Upper lobe of right lung (tissue), 1 donor: ENCODE data around the gene BEST4. TPM values are rescaled to one million over a fixed set of nuclear protein-coding genes. Genes with fewer than 3 reads are reported as not detected.
A peak's percentile ranks its signal among the peaks of the same experiment; 100 is the strongest.

ENCODE experiments used
- ATAC-seq: fragments of 200-7000 bp; cut with Tn5 transposase; one replicate; pipeline ENCODE4 v1.9.1; 2020; ENCODE audit warnings: mild to moderate bottlenecking, moderate library complexity
- DNase-seq: peaks from one replicate; pipeline ENCODE4 v3.0.0-alpha.2; 2020
- H3K27ac ChIP-seq: fragments of 200-600 bp; one replicate; pipeline ENCODE4 v1.8.0; 2022
- H3K27me3 ChIP-seq: fragments of 200-600 bp; one replicate; pipeline ENCODE4 v1.8.0; 2022; ENCODE audit warnings: mild to moderate bottlenecking
- H3K36me3 ChIP-seq: fragments of 200-600 bp; one replicate; pipeline ENCODE4 v1.8.0; 2022
- H3K4me1 ChIP-seq: fragments of 200-600 bp; one replicate; pipeline ENCODE4 v1.8.0; 2022
- H3K4me3 ChIP-seq: fragments of 200-600 bp; one replicate; pipeline ENCODE4 v1.8.0; 2022; ENCODE audit warnings: mild to moderate bottlenecking
- H3K9me3 ChIP-seq: fragments of 200-600 bp; one replicate; pipeline ENCODE4 v1.8.0; 2022
- CTCF ChIP-seq: fragments of 200-600 bp; IDR thresholded peaks from one replicate; pipeline ENCODE4 v1.8.0; 2022; ENCODE audit warnings: antibody characterized with exemption
- intact Hi-C: fragments of 100-400 bp; cut with DNase I; formaldehyde crosslinking; loops from one replicate; pipeline ENCODE4 v1.11.0; 2022
- total RNA-seq: library from RNA; stranded (reverse); fragmentation: NEBNext Ultra II Directional; extraction: Animal tissue kit (Norgen Biotek cat#: 25700); gene quantifications from one replicate; pipeline ENCODE4 v1.2.1, GENCODE V29; 2021
- donor health status: DM: no; HTN: yes; CAD: no; lungs with severe emphysema.

The BEST4 gene
- total RNA-seq, 1 donor from 2014 or later = not detected

- no peak for TF ChIP-seq CTCF
- DNase-seq (no peak), ATAC-seq (no peak)
- Histone ChIP-seq H3K4me3 (no peak overlapping the region), H3K36me3 (no peaks in the 10 kb centered on the region), H3K9me3 (no peaks in the 10 kb centered on the region), H3K27me3 (no peaks in the 10 kb centered on the region), H3K27ac (no peak overlapping the region), H3K4me1 (peaks cover 22% of the 10 kb centered on the region)
- intact Hi-C loops = no loop called here
Observed at GRCh38 chr1:44830900-44831304, 42.9 kb upstream of the BEST4 start.

GRCh38 chr1:44829506-44830384 is 41.8 kb upstream of the BEST4 start:
- peaks cover 22% of the 10 kb centered on the region for H3K4me1 ChIP-seq
- H3K27me3 ChIP-seq = no peaks in the 10 kb centered on the region
- no peak overlapping the region for H3K27ac ChIP-seq
- TF ChIP-seq CTCF = no peak
- H3K9me3 ChIP-seq = no peaks in the 10 kb centered on the region
- H3K36me3 ChIP-seq = no peaks in the 10 kb centered on the region
- ATAC-seq (no peak), DNase-seq (no peak)
- intact Hi-C loops = no loop called here
- no peak overlapping the region for H3K4me3 ChIP-seq

GRCh38 chr1:44828841-44829440 is 41.0 kb upstream of the BEST4 start:
- Histone ChIP-seq H3K36me3 (no peaks in the 10 kb centered on the region), H3K9me3 (no peaks in the 10 kb centered on the region), H3K27ac (no peak overlapping the region), H3K4me3 (no peak overlapping the region), H3K4me1 (peaks cover 22% of the 10 kb centered on the region), H3K27me3 (no peaks in the 10 kb centered on the region)
- no peak for ATAC-seq
- DNase-seq = no peak
- intact Hi-C loops = no loop called here
- no peak for TF ChIP-seq CTCF

GRCh38 chr1:44828003-44828651 is 40.2 kb upstream of the BEST4 start:
- H3K4me1 ChIP-seq = peaks cover 22% of the 10 kb centered on the region
- no peak for TF ChIP-seq CTCF
- DNase-seq = peak; percentile 63
- no peaks in the 10 kb centered on the region for H3K36me3 ChIP-seq
- intact Hi-C loops = no loop called here
- ATAC-seq = no peak
- H3K27ac ChIP-seq = no peak overlapping the region
- H3K27me3 ChIP-seq = no peaks in the 10 kb centered on the region
- no peak overlapping the region for H3K4me3 ChIP-seq
- H3K9me3 ChIP-seq = no peaks in the 10 kb centered on the region

GRCh38 chr1:44827197-44828002 is 39.4 kb upstream of the BEST4 start:
- intact Hi-C loops = no loop called here
- no peak for DNase-seq
- Histone ChIP-seq H3K27ac (no peak overlapping the region), H3K4me3 (no peak overlapping the region), H3K9me3 (no peaks in the 10 kb centered on the region), H3K27me3 (no peaks in the 10 kb centered on the region), H3K4me1 (peaks cover 22% of the 10 kb centered on the region), H3K36me3 (no peaks in the 10 kb centered on the region)
- TF ChIP-seq CTCF = no peak
- no peak for ATAC-seq
